Natural killer cell treated with Interleukin-12 subunit alpha and Interleukin-12 subunit beta and Interleukin-15 and Interleukin-18, amount 100 ng/mL, for 72 hours (primary cell): Measurements from ENCODE around the gene TANK. TPM values are rescaled to one million over a fixed set of nuclear protein-coding genes. Genes with fewer than 3 reads are reported as not detected.

ENCODE experiments used
- total RNA-seq, 2 donors: library from RNA; stranded (reverse); gene quantifications; one replicate each; pipeline ENCODE4 v1.2.3, GENCODE V29; 2022

Gene TANK
- total RNA-seq, 2 donors from 2014 or later, result 346 to 459 TPM

Other genes with a start within 250 kb of the TANK start
- gene PSMD14, start 148.0 kb downstream of the TANK start, total RNA-seq, result 100 to 1,000 TPM; 100 to 106 TPM